GM19025 (cell line): Measurements from ENCODE around the gene ALDH7A1.

Experiments used
- ATAC-seq: cut with Tn5 transposase; IDR thresholded peaks from one replicate; pipeline ENCODE4 v1.9.1; 2021; ENCODE audit warnings: mild to moderate bottlenecking, low read depth, moderate library complexity; ENCODE audit not compliant: unreplicated experiment

Gene ALDH7A1

DNA sequence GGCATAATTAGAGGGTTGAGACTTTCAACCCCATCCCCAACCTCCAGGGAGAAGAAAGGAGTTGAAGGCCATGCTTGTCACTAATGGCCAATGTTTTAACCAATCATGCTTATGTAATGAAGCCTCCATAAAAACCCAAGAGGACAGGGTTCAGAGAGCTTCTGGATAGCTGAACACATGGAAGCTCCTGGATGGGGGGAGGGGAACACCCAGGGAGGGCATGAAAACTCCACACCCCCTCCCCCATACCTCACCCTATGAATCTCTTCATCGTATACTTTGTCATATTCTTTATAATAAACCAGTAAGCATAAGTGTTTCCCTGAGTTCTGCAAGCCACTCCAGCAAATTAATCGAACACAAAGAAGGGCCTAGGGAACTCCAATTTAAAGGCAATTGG is 81.7 kb downstream of the ALDH7A1 start:
- no peak for ATAC-seq

GRCh38 chr5:126512451-126512850 is 82.6 kb downstream of the ALDH7A1 start:
- no peak for ATAC-seq

DNA sequence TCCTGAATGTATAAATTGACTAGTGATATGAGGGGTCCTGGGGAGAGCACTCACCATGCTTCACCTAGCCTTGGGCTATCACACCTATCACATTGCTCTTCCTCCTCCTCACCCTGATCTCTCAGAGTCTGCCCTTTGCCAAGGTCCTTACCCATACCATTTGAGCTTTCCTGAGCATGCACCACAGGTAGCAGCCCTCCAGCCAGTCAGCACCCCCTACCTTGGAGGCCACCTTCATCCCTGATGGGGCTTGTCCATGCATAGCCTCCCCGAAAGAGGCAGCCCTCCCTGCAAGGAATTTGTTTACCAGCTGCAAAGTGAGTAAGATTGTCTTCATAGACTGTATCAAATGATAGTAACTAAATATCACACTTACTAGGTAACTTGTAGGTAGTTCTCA is 83.1 kb downstream of the ALDH7A1 start:
- no peak for ATAC-seq

- no peak for ATAC-seq
Measured at GRCh38 chr5:126509339-126509738, 85.7 kb downstream of the ALDH7A1 start.

DNA sequence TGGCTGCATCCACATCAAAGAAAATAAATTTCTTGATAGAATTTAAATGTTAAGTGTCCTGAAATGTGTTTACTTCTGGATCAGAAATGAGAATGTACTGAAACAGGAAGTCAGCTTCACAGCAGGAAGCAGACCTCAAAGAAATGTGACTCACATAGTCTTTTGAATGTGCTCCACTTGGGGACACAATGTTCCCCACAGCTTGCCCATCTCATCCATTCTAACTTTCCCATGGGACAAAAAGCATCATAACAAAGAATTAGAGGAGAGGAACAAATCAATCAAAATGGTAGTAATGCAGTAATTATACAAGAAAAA is 86.1 kb downstream of the ALDH7A1 start:
- no peak for ATAC-seq

- no peak for ATAC-seq
Measured at GRCh38 chr5:126508251-126508961, 86.6 kb downstream of the ALDH7A1 start.

GRCh38 chr5:126506079-126506478 is 88.9 kb downstream of the ALDH7A1 start:
- no peak for ATAC-seq

GRCh38 chr5:126503602-126504104 is 91.4 kb downstream of the ALDH7A1 start:
- ATAC-seq: no peak

DNA sequence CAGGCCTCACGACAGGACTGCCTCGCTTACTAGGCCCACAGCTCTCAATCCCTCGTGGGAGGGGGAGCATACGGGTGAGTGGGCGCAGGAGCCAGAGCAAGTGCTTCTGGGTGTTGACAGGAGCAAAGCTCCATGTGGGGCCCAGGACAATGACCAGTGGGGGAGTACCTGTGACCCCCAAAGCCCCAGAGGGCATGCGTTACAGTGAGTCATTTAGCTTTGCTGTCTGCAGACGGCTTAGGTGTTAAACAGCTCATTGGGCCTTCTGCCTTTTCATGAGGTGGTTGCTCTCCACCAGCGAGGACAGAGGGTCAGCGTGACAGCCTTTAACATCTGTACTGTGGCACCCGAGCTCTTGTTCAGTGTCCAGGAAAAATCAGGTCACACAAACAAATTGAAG is 93.6 kb downstream of the ALDH7A1 start:
- no peak for ATAC-seq

DNA sequence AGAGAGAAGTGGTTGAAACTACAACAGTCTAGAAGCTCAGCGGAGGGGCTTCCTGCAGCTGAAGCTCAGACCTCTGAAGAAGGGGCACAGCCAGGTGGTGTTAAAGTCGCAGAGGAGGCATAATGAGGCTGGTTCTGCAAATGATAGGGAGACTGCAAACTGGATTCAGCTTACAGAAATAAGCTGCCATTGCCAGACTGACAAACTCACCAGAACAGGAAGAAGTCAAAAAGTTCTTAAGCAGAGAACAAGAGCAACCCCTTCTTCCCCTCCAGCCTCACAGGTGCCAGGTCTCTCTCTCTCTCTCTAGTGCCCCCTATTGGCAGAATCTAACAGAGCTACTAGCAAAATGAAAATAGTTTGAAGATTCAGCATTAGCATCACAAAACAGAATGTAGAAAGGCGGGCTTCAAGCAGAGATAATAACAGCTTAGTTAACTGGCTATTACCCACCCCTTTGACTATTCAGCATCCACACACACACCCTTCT is 95.1 kb downstream of the ALDH7A1 start:
- peak; percentile 51 for ATAC-seq

- no peak for ATAC-seq
Measured at GRCh38 chr5:126499278-126499677, 95.7 kb downstream of the ALDH7A1 start.

GRCh38 chr5:126497506-126497905 is 97.5 kb downstream of the ALDH7A1 start:
- ATAC-seq: no peak

DNA sequence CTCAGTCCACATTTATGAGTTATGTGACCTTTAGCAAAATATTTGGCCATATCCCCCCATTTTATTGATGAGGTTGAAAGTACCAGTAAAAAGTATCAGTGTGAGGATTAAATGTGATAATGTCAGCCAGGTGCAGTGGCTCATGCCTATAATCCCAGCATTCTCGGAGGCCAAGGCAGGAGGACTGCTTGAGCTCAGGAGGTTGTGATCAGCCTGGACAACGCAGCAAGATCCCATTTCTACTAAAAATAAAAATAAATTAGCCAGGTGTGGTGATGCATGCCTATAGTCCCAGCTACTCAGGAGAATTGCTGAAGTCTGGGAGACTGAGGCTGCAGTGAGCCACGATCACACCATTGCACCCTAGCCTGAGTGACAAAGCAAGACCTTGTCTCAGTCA is 100.6 kb downstream of the ALDH7A1 start:
- no peak for ATAC-seq

DNA sequence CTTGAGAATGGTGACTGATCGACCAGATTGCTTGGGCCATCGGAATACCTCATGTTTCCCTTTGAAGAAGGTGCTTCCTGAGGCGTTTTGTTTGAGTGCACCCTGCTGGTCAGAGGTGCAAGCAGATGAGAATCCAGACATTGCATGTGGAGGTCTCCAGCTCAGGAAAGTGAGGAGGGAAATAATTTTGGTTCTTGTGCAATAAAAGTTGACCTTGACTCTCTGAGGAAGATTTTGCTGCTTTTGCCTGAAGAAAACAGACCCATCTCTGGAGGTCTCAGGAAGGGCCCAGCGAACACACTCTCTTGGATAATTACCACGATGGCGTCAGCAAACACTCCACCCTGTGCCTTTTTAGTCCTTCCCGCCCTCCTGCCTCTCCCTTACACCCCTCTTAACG is 102.1 kb downstream of the ALDH7A1 start:
- no peak for ATAC-seq

- no peak for ATAC-seq
Measured at GRCh38 chr5:126490167-126490940, 104.7 kb downstream of the ALDH7A1 start.

GRCh38 chr5:126488443-126489065 is 106.5 kb downstream of the ALDH7A1 start:
- no peak for ATAC-seq

- ATAC-seq: no peak
Measured at GRCh38 chr5:126487596-126487995, 107.4 kb downstream of the ALDH7A1 start.

GRCh38 chr5:126486332-126486731 is 108.7 kb downstream of the ALDH7A1 start:
- no peak for ATAC-seq

DNA sequence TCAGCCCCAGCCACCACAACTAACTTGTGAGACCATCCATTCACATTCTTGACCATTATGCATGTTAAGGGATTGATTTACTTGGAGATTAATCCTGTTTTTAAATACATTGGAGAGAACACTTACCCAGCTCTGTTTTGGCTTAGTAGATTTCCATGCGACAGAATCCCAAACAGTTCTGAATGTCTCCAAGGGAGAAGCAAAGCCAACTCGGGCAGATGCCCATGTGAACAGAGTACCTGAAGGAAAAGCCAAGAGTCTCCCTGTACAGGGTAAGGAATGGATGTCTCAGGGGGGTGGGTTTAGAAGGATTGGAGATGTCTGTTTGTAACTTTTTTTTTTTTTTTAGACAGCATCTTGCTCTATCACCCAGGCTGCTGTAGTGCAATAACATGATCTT is 110.8 kb downstream of the ALDH7A1 start:
- no peak for ATAC-seq

GRCh38 chr5:126483156-126483555 is 111.9 kb downstream of the ALDH7A1 start:
- ATAC-seq: no peak

DNA sequence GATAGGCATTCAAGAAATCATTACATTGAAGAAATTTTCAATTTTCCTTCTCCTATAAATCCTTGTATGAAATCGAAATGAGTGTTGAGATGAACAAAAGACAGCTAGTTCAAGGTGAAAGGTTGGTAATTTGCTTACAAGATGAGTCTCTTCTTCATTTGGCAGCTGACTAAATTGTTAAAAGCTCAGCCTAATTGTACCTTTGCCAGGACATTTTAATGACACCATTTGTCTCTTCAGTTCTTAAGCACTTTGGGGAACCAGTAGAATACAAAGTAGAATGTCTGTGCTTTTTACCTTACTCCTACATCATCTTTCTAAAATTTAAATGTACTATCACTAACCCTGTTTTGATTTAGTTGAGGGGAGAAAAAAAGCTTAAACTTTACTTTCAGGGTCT is 112.4 kb downstream of the ALDH7A1 start:
- ATAC-seq: no peak
